ENCODE measurements around the gene FIGNL1.

Gene FIGNL1

GRCh38 chr7:50425318-50425717 is 24.8 kb downstream of the FIGNL1 start:
- Histone ChIP-seq H3K27ac (replicated peaks) (no peak overlapping the region), H3K27me3 (ENCODE audit: insufficient read depth, poor library complexity, severe bottlenecking) (no peaks in the 10 kb centered on the region), H3K4me3 (replicated peaks; ENCODE audit: insufficient read depth, low read length) (no peak overlapping the region)
- no peak for DNase-seq (ENCODE audit: low read depth in 1 of 2, low spot score in 1 of 2)
- TF ChIP-seq SPI1 (IDR thresholded peaks at IDR 0.05; ENCODE audit: borderline replicate concordance, low read depth) (no peak), GABPA (IDR thresholded peaks at IDR 0.05; ENCODE audit: low read depth) (no peak), POLR2AphosphoS5 (IDR thresholded peaks at IDR 0.05; ENCODE audit: low read depth) (no peak), CTCF (IDR thresholded peaks at IDR 0.05; ENCODE audit: insufficient read depth, low read length) (no peak)
- TF ChIP-seq, protein P1, sequence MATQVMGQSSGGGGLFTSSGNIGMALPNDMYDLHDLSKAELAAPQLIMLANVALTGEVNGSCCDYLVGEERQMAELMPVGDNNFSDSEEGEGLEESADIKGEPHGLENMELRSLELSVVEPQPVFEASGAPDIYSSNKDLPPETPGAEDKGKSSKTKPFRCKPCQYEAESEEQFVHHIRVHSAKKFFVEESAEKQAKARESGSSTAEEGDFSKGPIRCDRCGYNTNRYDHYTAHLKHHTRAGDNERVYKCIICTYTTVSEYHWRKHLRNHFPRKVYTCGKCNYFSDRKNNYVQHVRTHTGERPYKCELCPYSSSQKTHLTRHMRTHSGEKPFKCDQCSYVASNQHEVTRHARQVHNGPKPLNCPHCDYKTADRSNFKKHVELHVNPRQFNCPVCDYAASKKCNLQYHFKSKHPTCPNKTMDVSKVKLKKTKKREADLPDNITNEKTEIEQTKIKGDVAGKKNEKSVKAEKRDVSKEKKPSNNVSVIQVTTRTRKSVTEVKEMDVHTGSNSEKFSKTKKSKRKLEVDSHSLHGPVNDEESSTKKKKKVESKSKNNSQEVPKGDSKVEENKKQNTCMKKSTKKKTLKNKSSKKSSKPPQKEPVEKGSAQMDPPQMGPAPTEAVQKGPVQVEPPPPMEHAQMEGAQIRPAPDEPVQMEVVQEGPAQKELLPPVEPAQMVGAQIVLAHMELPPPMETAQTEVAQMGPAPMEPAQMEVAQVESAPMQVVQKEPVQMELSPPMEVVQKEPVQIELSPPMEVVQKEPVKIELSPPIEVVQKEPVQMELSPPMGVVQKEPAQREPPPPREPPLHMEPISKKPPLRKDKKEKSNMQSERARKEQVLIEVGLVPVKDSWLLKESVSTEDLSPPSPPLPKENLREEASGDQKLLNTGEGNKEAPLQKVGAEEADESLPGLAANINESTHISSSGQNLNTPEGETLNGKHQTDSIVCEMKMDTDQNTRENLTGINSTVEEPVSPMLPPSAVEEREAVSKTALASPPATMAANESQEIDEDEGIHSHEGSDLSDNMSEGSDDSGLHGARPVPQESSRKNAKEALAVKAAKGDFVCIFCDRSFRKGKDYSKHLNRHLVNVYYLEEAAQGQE (IDR thresholded peaks at IDR 0.05; ENCODE audit: insufficient replicate concordance, low read depth) = no peak

DNA sequence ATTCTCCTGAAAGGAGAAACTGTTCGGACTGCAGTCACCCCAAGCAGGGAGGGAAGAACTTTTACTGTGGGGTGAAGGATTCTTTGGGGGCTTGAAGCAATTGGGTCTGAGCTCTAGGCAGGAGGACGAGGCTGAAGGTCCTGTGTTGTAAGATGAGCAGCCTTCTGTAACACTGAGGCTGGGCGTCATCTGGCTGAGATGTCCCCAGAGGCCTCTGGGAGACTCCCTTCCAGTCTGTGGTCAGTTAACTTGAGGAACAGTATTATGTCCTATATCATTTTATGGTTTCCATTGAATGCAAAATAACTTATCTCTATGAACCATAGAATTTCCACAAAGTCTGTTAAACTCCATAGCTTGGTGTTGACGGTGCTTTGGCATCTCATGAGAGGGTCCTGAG is 26.3 kb downstream of the FIGNL1 start:
- H3K27me3 ChIP-seq (ENCODE audit: insufficient read depth, poor library complexity, severe bottlenecking) = no peaks in the 10 kb centered on the region
- no peak overlapping the region for H3K27ac ChIP-seq (replicated peaks)
- no peak for DNase-seq (ENCODE audit: low read depth in 1 of 2, low spot score in 1 of 2)
- TF ChIP-seq SPI1 (IDR thresholded peaks at IDR 0.05; ENCODE audit: borderline replicate concordance, low read depth) (no peak), CTCF (IDR thresholded peaks at IDR 0.05; ENCODE audit: insufficient read depth, low read length) (no peak), POLR2AphosphoS5 (IDR thresholded peaks at IDR 0.05; ENCODE audit: low read depth) (no peak)
- no peak overlapping the region for H3K4me3 ChIP-seq (replicated peaks; ENCODE audit: insufficient read depth, low read length)

GRCh38 chr7:50422858-50423257 is 27.3 kb downstream of the FIGNL1 start:
- Histone ChIP-seq H3K27ac (replicated peaks) (no peak overlapping the region), H3K4me3 (replicated peaks; ENCODE audit: insufficient read depth, low read length) (no peak overlapping the region), H3K27me3 (ENCODE audit: insufficient read depth, poor library complexity, severe bottlenecking) (no peaks in the 10 kb centered on the region)
- DNase-seq (ENCODE audit: low read depth in 1 of 2, low spot score in 1 of 2) = no peak
- no peak for TF ChIP-seq POLR2AphosphoS5 (IDR thresholded peaks at IDR 0.05; ENCODE audit: low read depth)
- TF ChIP-seq, protein P1 (IDR thresholded peaks at IDR 0.05; ENCODE audit: insufficient replicate concordance, low read depth) = no peak
- no peak for TF ChIP-seq SPI1 (IDR thresholded peaks at IDR 0.05; ENCODE audit: borderline replicate concordance, low read depth)
- TF ChIP-seq CTCF (IDR thresholded peaks at IDR 0.05; ENCODE audit: insufficient read depth, low read length) = no peak
- TF ChIP-seq GABPA (IDR thresholded peaks at IDR 0.05; ENCODE audit: low read depth) = no peak

GRCh38 chr7:50421043-50421442 is 29.1 kb downstream of the FIGNL1 start:
- Histone ChIP-seq H3K27ac (replicated peaks) (no peak overlapping the region), H3K27me3 (ENCODE audit: insufficient read depth, poor library complexity, severe bottlenecking) (no peaks in the 10 kb centered on the region), H3K4me3 (replicated peaks; ENCODE audit: insufficient read depth, low read length) (no peak overlapping the region)
- no peak for DNase-seq (ENCODE audit: low read depth in 1 of 2, low spot score in 1 of 2)
- no peak for TF ChIP-seq SPI1 (IDR thresholded peaks at IDR 0.05; ENCODE audit: borderline replicate concordance, low read depth)
- no peak for TF ChIP-seq POLR2AphosphoS5 (IDR thresholded peaks at IDR 0.05; ENCODE audit: low read depth)
- TF ChIP-seq, protein P1 (IDR thresholded peaks at IDR 0.05; ENCODE audit: insufficient replicate concordance, low read depth) = no peak
- no peak for TF ChIP-seq GABPA (IDR thresholded peaks at IDR 0.05; ENCODE audit: low read depth)
- no peak for TF ChIP-seq CTCF (IDR thresholded peaks at IDR 0.05; ENCODE audit: insufficient read depth, low read length)

Data from HL-60 (cell line).